ENCODE measurements around the gene GADD45G.

- TF ChIP-seq POLR2A (IDR thresholded peaks at IDR 0.05; ENCODE audit: low read length): no peak
- no peak for TF ChIP-seq GATA1 (IDR thresholded peaks at IDR 0.05; ENCODE audit: low read depth, low read length)
Observed at GRCh38 chr9:89622933-89623861, 18.4 kb downstream of the GADD45G start.

Data from erythroblast (primary cell).